GM13977 (cell line): ENCODE results near the gene COL4A5.

Experiments used
- DNase-seq: peaks from one replicate; pipeline ENCODE4 v3.0.0; 2012; ENCODE audit warnings: low spot score
- CTCF ChIP-seq: IDR thresholded peaks from 2 replicates; pipeline ENCODE4 v1.5.1; 2012; ENCODE audit warnings: mild to moderate bottlenecking, control low read depth; ENCODE audit not compliant: insufficient read depth; ENCODE audit errors: extremely low read depth, missing control alignments
- in situ Hi-C: fragments of 300-500 bp; cut with MboI; formaldehyde crosslinking; loops from one replicate; pipeline ENCODE4 v1.12.0; 2022; ENCODE audit warnings: low sequenced_read_pairs, low pct_unique_long_range_greater_than_20kb, mixed read lengths, inconsistent platforms; ENCODE audit not compliant: unreplicated experiment

The COL4A5 gene

GRCh38 chrX:108701633-108702032 is 262.0 kb downstream of the COL4A5 start:
- no peak for TF ChIP-seq CTCF

GRCh38 chrX:108702530-108702929 is 262.9 kb downstream of the COL4A5 start:
- DNase-seq = no peak
- in situ Hi-C loops = no loop called here
- TF ChIP-seq CTCF = no peak

More at GRCh38 chrX:108701633-108702032, 262.0 kb downstream of the COL4A5 start:
- no peak for DNase-seq
- in situ Hi-C loops = no loop called here

GRCh38 chrX:108704839-108705238 is 265.2 kb downstream of the COL4A5 start:
- no peak for DNase-seq
- in situ Hi-C loops = no loop called here
- TF ChIP-seq CTCF = no peak

- no peak for TF ChIP-seq CTCF
- in situ Hi-C loops = no loop called here
- DNase-seq = no peak
Measured at GRCh38 chrX:108712886-108713285, 273.2 kb downstream of the COL4A5 start.

GRCh38 chrX:108722561-108722960 is 282.9 kb downstream of the COL4A5 start:
- in situ Hi-C loops = no loop called here
- TF ChIP-seq CTCF = no peak
- no peak for DNase-seq

- DNase-seq = no peak
- TF ChIP-seq CTCF = no peak
- in situ Hi-C loops = no loop called here
Measured at GRCh38 chrX:108726748-108727147, 287.1 kb downstream of the COL4A5 start.

GRCh38 chrX:108731153-108731552 is 291.5 kb downstream of the COL4A5 start:
- DNase-seq = no peak
- TF ChIP-seq CTCF = no peak
- in situ Hi-C loops = no loop called here
